PC-3 (cell line): ENCODE results near the gene HLCS. TPM values are rescaled to one million over a fixed set of nuclear protein-coding genes. Genes with fewer than 3 reads are reported as not detected.

Source experiments
- ATAC-seq: fragments of 200-7000 bp; cut with Tn5 transposase; 2 replicates; pipeline ENCODE4 v1.9.1; 2020; ENCODE audit warnings: mild to moderate bottlenecking, moderate library complexity
- BruUV-seq: library from RNA; stranded (reverse); fragments of 400-500 nt; replicated peaks from 2 replicates; lab custom pipeline; 2021; lab: Mats Ljungman, UMichigan
- CTCF ChIA-PET: fragments of 300-600 bp; sonication (Branson Sonifier 250); formaldehyde crosslinking; loops from one replicate; lab custom pipeline; 2022; ENCODE audit warnings: antibody characterized with exemption; lab: Charles Lee
- POLR2A ChIA-PET: fragments of 300-600 bp; sonication (Branson Sonifier 250); formaldehyde crosslinking; loops from one replicate; lab custom pipeline; 2022; ENCODE audit warnings: antibody characterized with exemption; ENCODE audit not compliant: unreplicated experiment; lab: Charles Lee
- DNase-seq: peaks from one replicate; pipeline ENCODE4 v3.0.0-alpha.2; 2015
- H2AFZ ChIP-seq: fragments of 300-600 bp; sonication (generic); 2 replicates; pipeline ENCODE4 v1.6.0; 2016; ENCODE audit warnings: antibody characterized with exemption, low read length
- H3F3A ChIP-seq: fragments of 300-600 bp; sonication (generic); one replicate; pipeline ENCODE4 v1.6.0; 2017; ENCODE audit warnings: antibody characterized with exemption, low read length, control low read depth, mild to moderate bottlenecking; ENCODE audit not compliant: unreplicated experiment
- H3K27ac ChIP-seq: fragments of 300-600 bp; sonication (generic); 2 replicates; pipeline ENCODE4 v1.5.1; 2016; ENCODE audit warnings: mild to moderate bottlenecking, low read length
- H3K27me3 ChIP-seq: fragments of 300-600 bp; sonication (generic); 2 replicates; pipeline ENCODE4 v1.6.1; 2016; ENCODE audit warnings: low read length, mixed read lengths
- H3K36me3 ChIP-seq: fragments of 300-600 bp; sonication (generic); 2 replicates; pipeline ENCODE4 v1.6.1; 2016; ENCODE audit warnings: low read depth, mixed run types, low read length, mixed read lengths
- H3K4me1 ChIP-seq: fragments of 300-600 bp; sonication (generic); 2 replicates; pipeline ENCODE4 v1.5.1; 2016; ENCODE audit warnings: low read length; ENCODE audit not compliant: insufficient read depth
- H3K4me2 ChIP-seq: fragments of 300-600 bp; sonication (generic); 2 replicates; pipeline ENCODE4 v1.6.0; 2016; ENCODE audit warnings: low read length
- H3K4me3 ChIP-seq: fragments of 300-600 bp; sonication (generic); 2 replicates; pipeline ENCODE4 v1.5.1; 2016; ENCODE audit warnings: mild to moderate bottlenecking, low read length, mixed read lengths
- H3K79me2 ChIP-seq: fragments of 300-600 bp; sonication (generic); 2 replicates; pipeline ENCODE4 v1.6.1; 2017; ENCODE audit warnings: low read length, mixed read lengths
- H3K9ac ChIP-seq: fragments of 300-600 bp; sonication (generic); 2 replicates; pipeline ENCODE4 v1.6.0; 2016; ENCODE audit warnings: mild to moderate bottlenecking, low read length
- H3K9me2 ChIP-seq: fragments of 300-600 bp; sonication (generic); replicated peaks from 2 replicates; pipeline ENCODE4 v1.6.1; 2016; ENCODE audit warnings: mixed run types, low read length, mixed read lengths
- H3K9me3 ChIP-seq: fragments of 300-600 bp; sonication (generic); 2 replicates; pipeline ENCODE4 v1.6.1; 2016; ENCODE audit warnings: low read length, mixed read lengths
- H4K20me1 ChIP-seq: fragments of 300-600 bp; sonication (generic); 2 replicates; pipeline ENCODE4 v1.6.1; 2016; ENCODE audit warnings: low read length, mixed read lengths
- EZH2 ChIP-seq: fragments of 300-600 bp; sonication (generic); IDR thresholded peaks from one replicate; pipeline ENCODE4 v1.6.1; 2017; ENCODE audit warnings: antibody characterized with exemption, mild to moderate bottlenecking, low read length; ENCODE audit not compliant: unreplicated experiment
- EZH2phosphoT487 ChIP-seq: fragments of 300-600 bp; sonication (generic); IDR thresholded peaks from 2 replicates; pipeline ENCODE4 v1.6.1; 2018; ENCODE audit warnings: mild to moderate bottlenecking, antibody characterized with exemption, low read length, borderline replicate concordance
- intact Hi-C: fragments of 100-400 bp; cut with micrococcal nuclease; formaldehyde crosslinking; loops from 2 replicates; pipeline ENCODE4 v1.9.0; 2023
- total RNA-seq: library from RNA; depleted of rRNA; stranded (reverse); fragments of >200 nt; gene quantifications from 2 replicates; pipeline ENCODE4 v1.2.3, GENCODE V29; 2014
- TF ChIP-seq, protein P1 (sequence below): fragments of 300-600 bp; sonication (generic); conservative IDR thresholded peaks from 2 replicates; pipeline ENCODE4 v1.5.1; 2017; ENCODE audit warnings: antibody characterized with exemption, low read depth, mild to moderate bottlenecking, low read length

Gene HLCS
- total RNA-seq, 1 experiment from 2014 or later = 44.1 TPM

DNA sequence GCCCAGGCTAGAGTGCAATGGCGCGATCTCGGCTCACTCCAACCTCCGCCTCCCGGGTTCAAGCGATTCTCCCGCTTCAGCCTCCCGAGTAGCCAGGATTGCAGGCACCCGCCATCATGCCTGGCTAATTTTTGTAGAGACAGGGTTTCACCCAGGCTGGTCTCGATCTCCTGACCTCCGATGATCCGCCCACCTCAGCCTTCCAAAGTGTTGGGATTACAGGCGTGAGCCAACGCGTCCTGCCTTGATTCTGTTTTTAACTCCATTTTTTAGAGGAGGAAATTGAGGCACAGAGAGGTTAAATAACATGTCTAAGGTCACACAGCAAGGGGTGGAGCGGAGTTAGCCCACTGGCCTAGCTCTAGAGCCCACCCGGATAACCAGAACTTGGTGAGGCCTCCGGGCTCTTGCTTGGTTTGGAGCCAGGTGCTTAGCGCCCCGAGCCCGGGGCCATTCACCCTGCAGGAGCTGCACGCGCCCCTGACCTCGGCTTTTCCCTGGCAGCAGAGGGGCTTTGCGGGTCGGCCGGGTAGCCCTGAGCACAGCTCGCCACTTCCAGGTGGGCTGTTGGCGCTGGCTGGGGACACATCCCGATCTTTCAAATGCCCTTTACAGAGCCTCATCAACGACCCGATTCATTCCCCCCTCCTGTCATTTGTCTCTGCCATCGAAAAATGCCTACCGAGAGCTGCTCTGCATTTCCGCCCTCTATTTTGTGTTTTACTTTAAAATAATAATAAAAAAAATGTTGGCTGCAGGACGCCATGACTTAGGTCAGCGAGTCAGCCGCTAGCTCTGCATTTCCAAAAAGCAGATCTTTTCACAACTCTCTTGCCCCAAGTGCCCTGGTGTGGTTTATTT, 256.4 kb downstream of the HLCS start:
- no TSS peak for BruUV-seq
- Histone ChIP-seq H3K27ac (no peak overlapping the region), H3K9ac (no peak overlapping the region), H3K4me3 (no peak overlapping the region), H3K9me2 (no peaks in the 10 kb centered on the region), H3K36me3 (peaks cover 42% of the 10 kb centered on the region), H4K20me1 (peaks cover 46% of the 10 kb centered on the region), H3K4me1 (peaks cover 27% of the 10 kb centered on the region), H3K9me3 (no peaks in the 10 kb centered on the region), H3K4me2 (no peak overlapping the region), H3K27me3 (no peaks in the 10 kb centered on the region), H3F3A (no peaks in the 10 kb centered on the region), H2AFZ (no peak overlapping the region), H3K79me2 (peaks cover 100% of the 10 kb centered on the region)
- CTCF ChIA-PET = no interaction called here
- POLR2A ChIA-PET = interaction anchor here (0.7 kb wide), 1 partner anchor 68 kb away, joined by 3 read pairs; no protein-coding TSS in a partner anchor
- ATAC-seq = no peak
- intact Hi-C loops = no loop called here
- TF ChIP-seq, protein P1, sequence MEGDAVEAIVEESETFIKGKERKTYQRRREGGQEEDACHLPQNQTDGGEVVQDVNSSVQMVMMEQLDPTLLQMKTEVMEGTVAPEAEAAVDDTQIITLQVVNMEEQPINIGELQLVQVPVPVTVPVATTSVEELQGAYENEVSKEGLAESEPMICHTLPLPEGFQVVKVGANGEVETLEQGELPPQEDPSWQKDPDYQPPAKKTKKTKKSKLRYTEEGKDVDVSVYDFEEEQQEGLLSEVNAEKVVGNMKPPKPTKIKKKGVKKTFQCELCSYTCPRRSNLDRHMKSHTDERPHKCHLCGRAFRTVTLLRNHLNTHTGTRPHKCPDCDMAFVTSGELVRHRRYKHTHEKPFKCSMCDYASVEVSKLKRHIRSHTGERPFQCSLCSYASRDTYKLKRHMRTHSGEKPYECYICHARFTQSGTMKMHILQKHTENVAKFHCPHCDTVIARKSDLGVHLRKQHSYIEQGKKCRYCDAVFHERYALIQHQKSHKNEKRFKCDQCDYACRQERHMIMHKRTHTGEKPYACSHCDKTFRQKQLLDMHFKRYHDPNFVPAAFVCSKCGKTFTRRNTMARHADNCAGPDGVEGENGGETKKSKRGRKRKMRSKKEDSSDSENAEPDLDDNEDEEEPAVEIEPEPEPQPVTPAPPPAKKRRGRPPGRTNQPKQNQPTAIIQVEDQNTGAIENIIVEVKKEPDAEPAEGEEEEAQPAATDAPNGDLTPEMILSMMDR = no peak
- TF ChIP-seq EZH2phosphoT487 (no peak), EZH2 (no peak)
- DNase-seq = no peak

GRCh38 chr21:36709030-36709867, 257.2 kb downstream of the HLCS start:
- no peaks in the 10 kb centered on the region for H3K9me3 ChIP-seq
- DNase-seq = no peak
- peaks cover 52% of the 10 kb centered on the region for H4K20me1 ChIP-seq
- BruUV-seq = no TSS peak
- TF ChIP-seq EZH2 (no peak), EZH2phosphoT487 (no peak)
- TF ChIP-seq, protein P1 = no peak
- H3K9me2 ChIP-seq = no peaks in the 10 kb centered on the region
- intact Hi-C loops = no loop called here
- POLR2A ChIA-PET = no interaction called here
- H3F3A ChIP-seq = no peaks in the 10 kb centered on the region
- H3K27ac ChIP-seq = no peak overlapping the region
- H3K4me2 ChIP-seq = no peak overlapping the region
- H3K9ac ChIP-seq = no peak overlapping the region
- H3K4me1 ChIP-seq = peaks cover 27% of the 10 kb centered on the region
- ATAC-seq = no peak
- H3K79me2 ChIP-seq = peaks cover 100% of the 10 kb centered on the region
- CTCF ChIA-PET = no interaction called here
- no peak overlapping the region for H3K4me3 ChIP-seq
- H2AFZ ChIP-seq = no peak overlapping the region
- H3K36me3 ChIP-seq = peaks cover 34% of the 10 kb centered on the region
- H3K27me3 ChIP-seq = no peaks in the 10 kb centered on the region
